Renal cortex interstitium (tissue), 15 donors: ENCODE data around the gene NRARP. TPM values are rescaled to one million over a fixed set of nuclear protein-coding genes. Genes with fewer than 3 reads are reported as not detected.
A peak's percentile ranks its signal among the peaks of the same experiment; 100 is the strongest.
"Not testable (repeated sequence)": the region's sequence is repeated elsewhere in the genome, so short reads cannot be mapped to it uniquely, and the experiment has no call there.

Experiments used
- DNase-seq, 11 donors: peaks; one replicate each; pipeline ENCODE4 v3.0.0-alpha.2; 2013; ENCODE audit warnings: low read depth in 9 of 11, low spot score in 4 of 11; ENCODE audit errors: extremely low read depth in 1 of 11
- long read RNA-seq, 16 experiments: transcript quantifications; one replicate each; lab custom pipeline, GENCODE V29; 2026
- polyA plus RNA-seq, 3 donors: library from polyadenylated mRNA; unstranded; fragments of 120-200 nt; gene quantifications; one replicate each; pipeline ENCODE4 v1.2.1, GENCODE V29; 2013; ENCODE audit not compliant: insufficient read length in 3 of 3

NRARP gene
- polyA plus RNA-seq = 1 to 10 TPM; 6.8 to 9.0 (median 7.7) TPM
- long read RNA-seq, donor 1, transcript NRARP-201 (1 exons, 1,770 nt) = major isoform, 8 of 8 reads
- long read RNA-seq, donor 1, partial matches to known transcripts = 0 of 8 reads
- long read RNA-seq, donor 1, other reads (novel, unspliced or antisense) = 0 of 8 reads
- long read RNA-seq, donor 2, transcript NRARP-201 (1 exons, 1,770 nt) = major isoform, 11 of 11 reads
- long read RNA-seq, donor 2, partial matches to known transcripts = 0 of 11 reads
- long read RNA-seq, donor 2, other reads (novel, unspliced or antisense) = 0 of 11 reads
- long read RNA-seq, donor 3, transcript NRARP-201 (1 exons, 1,770 nt) = major isoform, 9 of 9 reads
- long read RNA-seq, donor 3, partial matches to known transcripts = 0 of 9 reads
- long read RNA-seq, donor 3, other reads (novel, unspliced or antisense) = 0 of 9 reads
- long read RNA-seq, donor 4, transcript NRARP-201 (1 exons, 1,770 nt) = major isoform, 7 of 7 reads
- long read RNA-seq, donor 4, partial matches to known transcripts = 0 of 7 reads
- long read RNA-seq, donor 4, other reads (novel, unspliced or antisense) = 0 of 7 reads
- long read RNA-seq, donor 5 = 0 reads
- long read RNA-seq, donor 6, transcript NRARP-201 (1 exons, 1,770 nt) = major isoform, 7 of 7 reads
- long read RNA-seq, donor 6, partial matches to known transcripts = 0 of 7 reads
- long read RNA-seq, donor 6, other reads (novel, unspliced or antisense) = 0 of 7 reads
- long read RNA-seq, donor 7, transcript NRARP-201 (1 exons, 1,770 nt) = major isoform, 12 of 12 reads
- long read RNA-seq, donor 7, partial matches to known transcripts = 0 of 12 reads
- long read RNA-seq, donor 7, other reads (novel, unspliced or antisense) = 0 of 12 reads
- long read RNA-seq, donor 8, transcript NRARP-201 (1 exons, 1,770 nt) = major isoform, 14 of 14 reads
- long read RNA-seq, donor 8, partial matches to known transcripts = 0 of 14 reads
- long read RNA-seq, donor 8, other reads (novel, unspliced or antisense) = 0 of 14 reads
- long read RNA-seq, donor 9, partial matches to known transcripts = 0 of 3 reads
- long read RNA-seq, donor 9, other reads (novel, unspliced or antisense) = 0 of 3 reads
- long read RNA-seq, donor 10, partial matches to known transcripts = 0 of 4 reads
- long read RNA-seq, donor 10, other reads (novel, unspliced or antisense) = 0 of 4 reads
- long read RNA-seq, donor 11, transcript NRARP-201 (1 exons, 1,770 nt) = major isoform, 7 of 7 reads
- long read RNA-seq, donor 11, partial matches to known transcripts = 0 of 7 reads
- long read RNA-seq, donor 11, other reads (novel, unspliced or antisense) = 0 of 7 reads
- long read RNA-seq, donor 12, partial matches to known transcripts = 0 of 1 reads
- long read RNA-seq, donor 12, other reads (novel, unspliced or antisense) = 0 of 1 reads
- long read RNA-seq, donor 13 = 0 reads
- long read RNA-seq, donor 14, transcript NRARP-201 (1 exons, 1,770 nt) = major isoform, 6 of 6 reads
- long read RNA-seq, donor 14, partial matches to known transcripts = 0 of 6 reads
- long read RNA-seq, donor 14, other reads (novel, unspliced or antisense) = 0 of 6 reads
- long read RNA-seq, donor 15, partial matches to known transcripts = 0 of 1 reads
- long read RNA-seq, donor 15, other reads (novel, unspliced or antisense) = 0 of 1 reads
- long read RNA-seq, donor 16, transcript NRARP-201 (1 exons, 1,770 nt) = major isoform, 10 of 10 reads
- long read RNA-seq, donor 16, partial matches to known transcripts = 0 of 10 reads
- long read RNA-seq, donor 16, other reads (novel, unspliced or antisense) = 0 of 10 reads

DNA sequence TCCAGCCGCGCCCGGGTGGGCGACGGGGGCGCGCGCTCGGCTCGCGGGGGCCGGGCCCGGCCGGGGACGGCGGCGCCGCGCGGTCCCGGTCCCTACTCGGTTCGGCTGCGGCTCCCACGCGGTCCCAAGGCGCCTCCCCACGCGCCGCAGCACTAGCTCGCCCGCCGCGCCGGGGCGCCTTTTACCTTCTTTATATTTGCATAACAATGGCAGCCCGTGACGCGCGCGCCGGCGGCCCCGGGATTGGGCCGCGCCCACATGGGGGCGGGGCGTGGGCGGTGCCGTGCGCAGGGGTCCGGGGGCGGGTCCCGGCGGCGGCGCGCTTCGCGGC, at the start of gene NRARP:
TSS of gene NRARP (minus strand) at position 154 of the 331 bp plus-strand sequence. CDS start 343 bp downstream, outside the sequence.
- peak in 4 of 11 donors; percentile 79 to 86 (median 82) for DNase-seq

DNA sequence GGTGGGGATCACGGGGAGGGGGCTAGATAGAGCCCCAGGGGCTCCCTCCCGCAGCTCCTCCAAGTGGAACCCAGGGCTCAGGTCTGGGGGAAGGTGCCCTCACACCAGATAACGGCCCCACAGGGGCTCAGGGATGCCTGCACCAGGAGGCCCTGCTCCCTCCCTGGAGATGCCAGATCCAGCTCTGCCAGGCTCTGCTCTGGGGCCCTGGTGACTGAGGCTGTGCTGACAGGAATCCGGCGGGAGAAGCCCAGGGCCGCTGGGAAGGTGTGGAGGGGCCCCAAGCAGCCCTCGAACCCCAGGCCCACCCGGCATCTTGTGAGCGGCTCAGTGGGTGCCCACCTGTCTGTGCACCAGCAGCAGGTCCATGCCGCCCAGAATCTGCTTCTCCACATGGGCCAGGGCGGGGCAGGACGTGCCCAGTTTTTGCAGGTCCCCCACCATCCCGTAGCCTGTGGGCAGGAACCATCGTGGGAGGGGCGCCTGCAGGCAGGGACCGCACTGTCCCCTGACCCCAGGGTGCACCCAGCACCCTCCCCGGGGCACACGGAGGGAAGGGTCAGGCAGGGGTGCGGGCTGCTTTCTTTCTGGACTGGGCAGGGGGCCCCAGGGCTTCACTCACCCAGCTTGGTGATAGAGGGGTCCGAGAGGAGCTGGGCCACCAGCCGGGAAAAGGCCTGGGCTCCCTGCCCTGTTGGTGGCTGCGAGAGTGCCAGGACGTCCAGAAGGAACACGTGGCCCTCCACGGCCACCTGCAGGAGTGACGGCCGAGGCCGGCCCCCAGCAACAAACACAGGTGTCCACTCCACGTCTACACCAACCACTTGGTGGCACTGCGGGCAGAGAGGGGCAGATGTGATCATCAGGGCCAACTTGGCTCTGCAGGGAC, 48.9 kb upstream of the NRARP start:
- no peak for DNase-seq

- DNase-seq = no peak
Observed at GRCh38 chr9:137349471-137350033, 47.5 kb upstream of the NRARP start.

DNA sequence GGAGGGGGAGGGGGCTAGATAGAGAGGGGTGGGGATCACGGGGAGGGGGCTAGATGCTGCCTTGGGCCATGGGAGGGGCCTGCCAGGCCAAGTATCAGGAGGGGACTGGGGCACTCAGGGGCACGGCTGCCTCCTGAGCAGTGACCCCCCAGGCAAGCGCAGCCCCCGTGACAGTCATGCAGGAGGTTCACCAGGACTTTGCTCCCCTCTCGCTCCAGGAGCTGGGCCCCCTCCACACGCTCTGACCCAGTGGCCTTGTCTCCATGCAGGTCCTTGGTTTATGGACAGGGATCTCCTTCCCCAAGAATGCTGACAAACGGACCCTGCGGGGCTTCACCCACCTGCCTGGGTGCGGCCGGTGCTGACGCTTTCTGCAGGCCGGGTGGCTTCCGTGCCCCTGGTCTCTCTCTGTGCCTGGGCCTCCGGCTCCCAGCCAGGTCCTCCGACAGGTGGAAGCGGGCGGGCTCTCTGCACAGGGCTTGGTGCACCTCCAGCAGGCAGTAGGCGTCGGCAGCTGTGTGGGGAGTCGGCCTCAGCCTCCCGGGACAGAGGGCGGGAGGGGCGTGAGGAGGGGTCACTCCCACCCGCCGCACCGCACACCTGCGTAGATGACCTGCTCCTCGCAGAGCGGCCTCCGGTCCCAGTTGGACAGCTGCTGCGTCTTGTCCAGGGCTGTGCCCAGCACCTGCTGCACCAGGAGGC, 46.8 kb upstream of the NRARP start:
- DNase-seq = no peak

DNA sequence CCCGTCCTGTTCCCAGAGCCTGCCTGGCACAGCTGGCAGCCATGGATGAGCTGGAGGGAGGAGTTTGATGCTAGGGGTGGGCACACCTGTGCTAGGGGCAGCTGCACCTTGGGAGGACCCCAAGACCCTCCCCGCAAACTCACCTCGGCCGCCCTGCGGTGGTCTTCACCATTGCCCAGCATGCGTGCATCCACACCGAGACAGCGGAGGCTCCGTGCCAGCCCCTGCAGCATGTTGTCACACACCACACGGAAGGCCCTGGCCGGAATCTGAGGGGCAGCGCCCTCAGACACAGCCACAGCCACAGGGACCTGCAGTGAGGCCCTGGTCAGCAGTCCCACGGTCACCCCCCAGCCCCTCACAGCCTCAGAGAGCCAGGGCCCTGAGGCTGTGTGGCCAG, 45.9 kb upstream of the NRARP start:
- DNase-seq = no peak

GRCh38 chr9:137342482-137342881, 40.4 kb upstream of the NRARP start:
- no peak for DNase-seq

GRCh38 chr9:137341227-137341626, 39.2 kb upstream of the NRARP start:
- DNase-seq = no peak

- DNase-seq = not testable (repeated sequence)
Observed at GRCh38 chr9:137339908-137340462, 37.9 kb upstream of the NRARP start.

DNA sequence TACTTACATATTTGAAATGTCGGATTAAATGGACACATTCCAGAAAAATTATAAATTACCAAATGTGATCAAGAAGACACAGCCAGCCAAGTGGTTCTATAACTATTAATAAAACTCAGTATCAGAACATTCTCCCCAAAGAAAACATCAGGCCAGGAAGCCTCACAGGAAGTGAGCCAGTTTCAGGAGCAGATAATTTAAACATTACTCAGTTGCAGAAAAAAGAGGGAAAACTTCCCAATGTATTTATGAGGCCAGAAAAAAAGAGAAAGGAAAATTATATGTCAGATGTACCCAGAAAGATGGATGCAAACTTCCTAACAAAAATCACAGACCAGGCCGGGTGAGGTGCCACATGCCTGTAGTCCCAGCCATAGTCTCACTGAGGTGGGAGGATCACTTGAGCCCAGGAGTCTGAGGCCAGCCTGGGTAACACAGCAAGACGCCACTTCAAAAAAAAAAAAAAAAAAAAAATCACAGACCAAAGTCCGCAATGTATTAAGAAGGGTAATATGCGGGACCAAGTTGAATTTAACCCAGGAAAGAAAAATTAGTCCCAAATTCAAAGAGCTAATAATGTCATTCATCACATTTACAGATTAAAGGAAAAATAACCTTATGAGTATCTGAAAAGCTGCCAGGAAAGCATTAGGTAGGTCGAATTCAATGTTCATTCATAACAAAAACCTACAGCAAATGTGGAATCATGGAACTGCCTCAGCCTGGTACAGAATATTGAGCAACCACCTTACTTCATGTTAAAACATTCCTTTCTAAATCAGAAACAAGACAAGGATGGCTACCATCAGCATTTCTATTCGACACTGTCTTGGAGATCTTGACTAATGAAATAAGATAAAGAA, 37.2 kb upstream of the NRARP start:
- no peak for DNase-seq

GRCh38 chr9:137336735-137337134, 34.7 kb upstream of the NRARP start:
- DNase-seq = no peak

DNA sequence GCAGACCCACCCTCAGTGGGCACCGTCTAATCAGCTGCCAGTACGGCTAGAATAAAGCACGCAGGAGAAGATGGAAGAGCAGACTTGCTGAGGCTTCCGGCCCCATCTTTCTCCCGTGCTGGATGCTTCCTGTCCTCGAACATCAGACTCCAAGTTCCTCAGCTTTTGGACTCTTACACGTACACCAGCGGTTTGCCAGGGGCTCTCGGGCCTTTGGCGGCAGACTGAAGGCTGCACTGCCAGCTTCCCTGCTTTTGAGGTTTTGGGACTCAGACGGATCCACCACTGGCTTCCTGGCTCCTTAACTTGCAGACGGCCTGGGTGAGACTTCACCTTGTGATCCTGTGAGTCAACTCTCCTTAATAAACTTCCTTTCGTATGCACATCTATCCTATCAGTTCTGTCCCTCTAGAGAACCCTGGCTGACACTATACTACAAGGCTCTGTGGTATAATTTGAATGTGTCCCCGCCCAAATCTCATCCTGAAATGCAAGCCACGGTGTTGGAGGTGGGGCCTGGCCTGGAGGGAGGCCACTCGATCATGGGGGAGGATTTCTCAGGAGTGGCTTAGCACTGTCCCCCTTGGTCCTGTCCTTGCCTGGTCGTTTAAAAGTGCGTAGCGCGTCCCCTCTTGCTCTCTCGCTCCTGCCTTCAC, 31.1 kb upstream of the NRARP start:
- DNase-seq = no peak

GRCh38 chr9:137331929-137332328, 29.9 kb upstream of the NRARP start:
- DNase-seq = no peak

- DNase-seq = no peak
Observed at GRCh38 chr9:137330689-137331088, 28.6 kb upstream of the NRARP start.

- not testable (repeated sequence) for DNase-seq
Observed at GRCh38 chr9:137329590-137329989, 27.5 kb upstream of the NRARP start.
